Brain pericyte (primary cell): ENCODE measurements around the gene TRH.
"Not testable (repeated sequence)": the region's sequence is repeated elsewhere in the genome, so short reads cannot be mapped to it uniquely, and the experiment has no call there.

ENCODE experiments used
- DNase-seq: peaks from one replicate; pipeline ENCODE4 v3.0.0-alpha.2; 2012; ENCODE audit warnings: low read depth, low spot score

TRH gene

DNA sequence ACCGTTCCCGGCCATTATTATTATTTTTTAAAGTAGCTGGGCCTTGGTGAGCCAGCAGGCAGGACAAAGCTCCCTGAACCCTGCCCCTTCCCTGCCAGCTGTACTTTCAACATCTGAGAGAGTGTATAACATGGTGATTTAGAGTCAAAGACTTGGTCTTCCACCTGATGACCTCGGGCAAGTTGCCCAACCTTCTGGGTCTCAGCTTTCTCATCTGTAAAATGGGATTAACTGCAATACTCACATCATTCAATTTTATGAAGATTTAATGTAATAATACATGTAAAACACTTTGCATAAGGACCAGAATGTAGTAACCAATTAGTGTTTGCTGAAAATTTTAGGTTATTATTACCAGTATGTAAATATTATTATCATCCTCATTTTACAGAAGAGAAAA is 11.9 kb upstream of the TRH start:
- no peak for DNase-seq

DNA sequence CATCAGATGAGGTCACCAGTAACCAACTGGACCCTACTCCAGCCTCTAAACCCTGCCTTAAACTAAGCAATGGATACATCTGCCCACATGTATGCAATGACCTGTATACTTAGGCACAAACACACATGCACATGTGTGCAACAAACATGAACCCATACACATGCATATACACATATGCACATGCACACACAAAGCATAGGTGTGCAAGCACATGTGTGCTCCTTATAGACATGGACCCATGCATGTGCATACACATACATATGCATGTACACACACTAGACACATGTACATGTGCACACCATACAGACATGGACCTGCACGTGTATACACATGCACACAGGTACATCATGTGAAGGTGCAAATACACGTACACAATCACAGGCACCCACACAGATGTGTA is 8.6 kb upstream of the TRH start:
- no peak for DNase-seq

GRCh38 chr3:129966876-129967275 is 7.6 kb upstream of the TRH start:
- no peak for DNase-seq

GRCh38 chr3:129967761-129968160 is 6.8 kb upstream of the TRH start:
- no peak for DNase-seq

DNA sequence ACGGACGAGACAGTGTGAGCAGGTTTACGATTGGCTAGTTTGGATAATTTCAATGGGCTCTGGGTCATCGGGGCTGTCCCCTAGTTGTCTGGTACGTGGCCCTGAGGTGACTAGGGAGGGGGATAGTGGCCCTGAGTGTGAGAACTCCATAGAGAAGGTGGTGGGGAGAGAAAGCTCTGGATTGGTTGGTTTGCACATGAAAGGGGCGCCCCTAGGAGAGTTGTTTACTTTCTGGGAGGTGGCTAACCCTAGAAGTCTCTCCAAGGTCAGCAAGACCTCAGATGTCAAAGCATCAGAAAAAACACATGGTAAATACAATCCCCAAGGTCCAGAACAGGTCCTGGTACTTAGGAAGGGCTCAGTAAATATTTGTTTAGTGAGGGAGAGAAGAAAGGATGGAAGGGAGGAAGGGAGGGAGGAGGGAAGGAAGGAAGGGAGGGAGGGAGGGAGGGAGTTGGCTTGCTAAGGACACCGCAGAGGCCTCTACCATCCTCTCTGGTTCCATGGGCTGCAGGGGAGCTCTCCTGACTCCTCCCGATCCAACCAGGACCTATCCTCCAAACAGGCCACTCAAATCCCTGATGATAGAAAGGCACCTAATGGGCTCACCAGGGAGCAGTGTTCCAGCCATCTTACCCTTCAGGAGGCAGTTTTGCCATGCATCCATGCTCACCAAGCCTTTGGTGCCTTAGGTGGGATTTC is 3.0 kb upstream of the TRH start:
- no peak for DNase-seq

DNA sequence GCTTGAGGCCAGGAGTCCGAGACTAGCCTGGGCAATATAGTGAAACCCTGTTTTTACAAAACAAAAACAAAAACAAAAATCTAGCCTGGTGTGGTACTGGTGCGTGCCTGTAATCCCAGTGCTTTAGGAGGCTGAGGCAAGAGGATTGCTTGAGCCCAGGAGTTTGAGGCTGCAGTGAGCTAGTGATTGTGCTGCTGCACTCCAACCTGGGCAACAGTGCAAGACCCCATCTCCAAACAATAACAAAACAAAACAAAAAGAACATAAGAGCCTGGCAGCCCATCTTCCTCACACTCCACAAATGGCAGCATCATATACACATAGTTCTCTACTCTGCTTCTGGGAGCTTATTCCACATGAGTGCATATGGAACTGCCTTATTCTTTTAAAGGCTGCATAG is 2.2 kb upstream of the TRH start:
- DNase-seq = no peak

DNA sequence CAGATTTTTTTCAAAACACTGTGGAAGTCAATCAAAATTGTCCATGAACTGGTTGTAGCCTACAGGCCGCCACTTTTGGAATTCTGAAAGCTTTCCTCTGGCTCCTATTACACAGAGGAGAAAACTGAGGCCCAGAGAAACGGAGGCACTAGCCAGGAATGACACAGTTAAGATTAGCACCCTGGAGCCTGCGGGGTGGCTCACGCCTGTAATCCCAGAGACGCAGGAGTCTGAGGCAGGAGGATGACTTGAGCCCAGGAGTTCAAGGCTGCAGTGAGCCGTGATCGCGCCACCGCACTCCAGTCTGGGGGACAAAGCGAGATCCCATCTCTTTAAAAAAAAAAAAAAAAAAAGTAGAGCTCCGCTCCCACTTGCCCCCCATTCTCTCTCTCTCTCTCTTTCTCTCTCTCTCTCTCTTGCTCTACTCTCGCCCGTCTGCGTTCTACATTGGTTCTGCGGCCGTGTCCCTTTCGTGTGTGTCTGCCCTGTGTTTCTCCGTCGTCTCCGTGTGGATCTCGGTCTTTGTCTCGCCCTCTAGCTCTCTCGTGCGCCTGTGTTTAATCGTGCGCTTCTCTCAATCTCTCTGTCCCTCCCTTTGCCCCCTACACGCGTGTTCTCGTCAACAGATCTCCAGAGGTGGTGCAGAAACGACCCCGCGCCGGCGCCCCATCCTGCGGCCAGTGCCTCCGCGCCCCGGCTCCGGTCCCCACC is 512 bp upstream of the TRH start:
- DNase-seq = no peak

- DNase-seq = no peak
Measured at GRCh38 chr3:129974833-129975704, 549 bp downstream of the TRH start.

DNA sequence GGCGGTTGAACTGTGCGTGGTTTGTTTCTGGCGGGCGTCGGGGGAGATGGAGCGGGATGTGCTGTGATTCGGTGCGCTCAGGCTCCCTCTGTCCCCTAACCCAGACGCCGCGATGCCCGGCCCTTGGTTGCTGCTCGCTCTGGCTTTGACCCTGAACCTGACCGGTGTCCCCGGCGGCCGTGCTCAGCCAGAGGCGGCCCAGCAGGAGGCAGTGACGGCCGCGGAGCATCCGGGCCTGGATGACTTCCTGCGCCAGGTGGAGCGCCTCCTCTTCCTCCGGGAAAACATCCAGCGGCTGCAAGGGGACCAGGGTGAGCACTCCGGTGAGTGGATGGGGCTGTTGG is 1.2 kb downstream of the TRH start:
- DNase-seq = no peak

DNA sequence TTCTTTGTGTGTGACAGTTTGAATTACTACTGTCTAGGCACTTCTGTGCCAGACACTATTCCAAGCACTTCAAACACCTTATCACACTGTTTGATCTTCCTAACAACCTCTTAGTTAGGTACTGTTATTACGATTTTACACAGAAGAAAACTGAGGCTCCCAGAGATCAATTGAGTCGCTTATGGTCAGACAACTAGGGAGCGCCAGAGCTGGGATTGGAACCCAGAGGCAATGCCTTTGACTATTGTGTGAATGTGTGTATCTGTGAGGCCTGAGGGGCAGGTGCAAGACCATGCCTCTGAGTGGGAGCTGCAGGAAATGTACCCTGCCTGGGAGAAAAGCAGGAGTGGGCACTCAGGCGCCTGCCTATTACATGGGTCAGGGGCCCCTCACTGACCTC is 1.8 kb downstream of the TRH start:
- no peak for DNase-seq

GRCh38 chr3:129978123-129978522 is 3.6 kb downstream of the TRH start:
- no peak for DNase-seq

DNA sequence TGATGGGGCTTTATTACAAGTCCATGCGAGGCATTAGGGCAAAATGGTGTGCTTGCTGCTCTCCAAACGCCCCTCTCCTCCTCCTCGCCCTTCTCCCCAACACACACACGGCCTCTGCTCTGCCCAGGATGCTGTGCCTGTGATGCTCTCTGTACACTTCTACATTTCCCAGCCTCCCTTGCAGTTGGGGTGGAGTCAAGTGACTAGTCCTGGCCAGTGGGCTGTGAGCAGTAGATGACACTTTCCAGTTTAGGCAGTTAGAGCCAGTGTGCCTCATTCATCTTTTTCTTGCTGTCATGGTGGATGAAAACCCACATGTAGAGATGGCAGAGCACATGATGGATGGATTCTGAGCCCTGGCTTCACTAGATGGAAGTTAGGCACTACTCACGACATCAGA is 5.4 kb downstream of the TRH start:
- DNase-seq = no peak

DNA sequence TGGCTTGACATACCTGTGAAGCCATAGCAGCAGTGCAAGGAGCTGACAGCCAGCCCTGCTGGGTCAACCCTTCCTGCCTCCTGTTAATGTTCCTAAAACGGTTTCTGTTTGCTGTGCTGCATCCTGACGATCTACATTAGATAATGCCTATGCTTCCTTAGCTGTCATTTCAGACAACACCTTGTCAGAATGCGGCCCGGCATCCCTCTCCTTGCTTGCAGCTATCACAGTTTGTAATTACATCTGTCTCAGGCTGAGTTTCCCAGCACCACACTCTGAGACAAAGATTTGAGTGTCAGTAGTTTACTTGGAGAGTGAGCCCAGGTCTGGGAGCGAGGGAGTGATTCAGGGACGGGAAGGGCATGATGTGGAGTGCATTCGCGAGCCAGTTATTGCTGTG is 9.0 kb downstream of the TRH start:
- DNase-seq = no peak

GRCh38 chr3:129984125-129984524 is 9.6 kb downstream of the TRH start:
- no peak for DNase-seq

DNA sequence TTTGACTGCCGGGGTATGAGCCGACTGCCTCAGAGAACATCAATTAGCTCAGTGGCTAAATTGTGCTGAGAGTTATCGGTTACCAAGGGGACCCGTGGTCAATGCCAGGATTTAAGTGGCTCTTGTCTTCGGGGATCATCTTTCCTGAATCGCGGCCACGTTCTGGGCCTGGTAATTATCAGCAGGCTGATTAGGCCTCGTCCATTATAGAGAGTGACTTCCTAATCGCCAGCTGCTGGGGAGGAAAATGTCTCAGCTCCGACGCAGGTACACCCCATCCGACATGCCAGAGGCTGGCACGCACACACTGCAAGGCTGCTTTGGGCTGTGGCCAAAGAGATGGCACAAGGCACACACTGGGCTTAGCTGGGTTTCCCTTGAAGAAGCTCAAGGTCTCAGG is 10.6 kb downstream of the TRH start:
- no peak for DNase-seq

GRCh38 chr3:129988429-129988828 is 13.9 kb downstream of the TRH start:
- no peak for DNase-seq

- DNase-seq = no peak
Measured at GRCh38 chr3:129989414-129989813, 14.9 kb downstream of the TRH start.

DNA sequence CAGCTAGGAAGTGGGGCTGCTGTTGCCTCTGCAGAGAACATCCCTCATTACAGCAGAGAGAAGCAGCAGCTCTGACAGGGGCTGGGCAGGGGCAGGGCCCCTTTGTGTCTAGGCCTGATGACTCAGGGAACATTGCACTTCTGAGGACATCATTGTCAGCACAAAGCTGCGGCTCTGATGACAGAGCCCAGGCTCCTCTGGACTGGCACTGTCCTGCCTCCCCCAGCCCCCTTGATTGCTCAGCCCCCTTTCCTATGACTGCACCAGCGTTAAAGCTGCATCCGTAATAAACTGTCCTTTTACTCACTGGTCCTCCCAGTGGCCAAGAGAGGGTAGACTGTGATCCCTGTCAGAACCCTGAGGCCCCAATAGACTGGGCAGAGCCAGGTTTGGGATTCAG is 18.3 kb downstream of the TRH start:
- DNase-seq = no peak

DNA sequence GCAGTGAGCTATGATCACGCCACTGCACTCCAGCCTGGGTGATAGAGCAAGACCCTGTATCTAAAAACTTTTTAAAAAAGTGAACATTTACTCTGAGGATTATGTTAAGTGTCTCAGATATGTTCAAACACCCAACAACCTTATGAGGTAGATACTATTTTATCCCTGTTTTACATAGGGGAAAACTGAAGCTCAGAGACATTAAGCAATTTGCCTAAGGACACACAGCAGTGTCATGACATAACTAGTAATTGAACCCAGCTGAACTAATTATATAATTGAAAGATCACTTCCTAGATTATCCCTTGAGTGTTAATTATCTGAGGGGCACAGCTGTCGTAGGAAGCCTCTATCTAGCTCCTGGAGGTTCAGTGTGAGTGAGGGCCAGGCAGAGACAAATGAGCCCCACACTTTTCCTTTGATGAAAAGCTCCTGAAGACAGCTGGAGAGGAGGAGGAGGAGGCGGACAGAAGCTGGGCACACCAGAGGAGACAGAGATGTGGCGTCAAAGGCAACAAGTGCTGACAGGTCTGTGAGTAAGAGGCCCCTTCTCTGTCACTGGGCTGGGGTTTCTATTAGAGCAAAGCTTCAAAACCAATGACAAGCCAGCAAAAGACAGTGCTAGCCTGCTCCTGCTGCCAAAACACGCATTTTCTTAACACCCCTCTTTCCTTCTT is 20.5 kb downstream of the TRH start:
- DNase-seq = no peak

DNA sequence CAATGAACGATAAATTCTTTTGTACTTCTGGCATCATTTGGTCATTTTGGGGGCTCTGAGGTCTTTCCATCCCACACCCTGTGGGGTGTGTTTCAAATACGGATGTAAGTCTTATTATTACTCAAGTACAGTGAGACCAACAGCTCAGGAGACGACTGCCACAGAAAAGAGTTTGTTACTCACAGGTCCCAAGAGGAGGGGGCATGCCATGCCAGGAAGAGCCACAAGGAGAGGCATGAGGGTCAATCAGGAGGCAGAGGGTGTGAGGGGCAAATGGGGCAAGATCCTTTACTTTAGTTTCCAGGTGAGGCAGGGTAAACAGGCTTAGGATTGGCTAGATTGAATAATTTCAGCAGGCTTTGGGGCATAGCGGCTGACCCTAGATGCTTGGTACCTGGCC is 21.6 kb downstream of the TRH start:
- DNase-seq = no peak

DNA sequence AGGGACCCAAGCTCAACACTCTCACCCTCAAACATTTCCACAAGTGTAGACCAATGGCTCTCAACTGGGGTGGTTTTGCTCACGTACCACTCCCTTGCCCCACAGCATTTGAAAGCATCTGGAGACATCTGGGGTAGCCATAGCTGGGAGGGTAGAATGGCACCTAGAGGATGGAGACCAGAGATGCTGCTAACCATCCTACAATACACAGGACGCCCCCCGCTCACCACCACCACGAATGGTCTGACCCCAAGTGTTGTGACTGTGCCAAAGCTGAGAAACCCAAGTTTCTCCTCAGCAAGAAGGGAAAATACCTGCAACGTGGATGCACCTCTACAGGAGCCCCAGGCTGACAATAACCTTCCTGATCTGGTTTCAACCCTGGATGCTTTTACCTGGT is 24.7 kb downstream of the TRH start:
- DNase-seq = not testable (repeated sequence)
